Measurements from ENCODE around the gene ZBTB46. TPM values are rescaled to one million over a fixed set of nuclear protein-coding genes. Genes with fewer than 3 reads are reported as not detected.
A peak's percentile ranks its signal among the peaks of the same experiment; 100 is the strongest.

The ZBTB46 gene
- total RNA-seq, 1 experiment from 2014 or later, result 18.9 TPM

DNA sequence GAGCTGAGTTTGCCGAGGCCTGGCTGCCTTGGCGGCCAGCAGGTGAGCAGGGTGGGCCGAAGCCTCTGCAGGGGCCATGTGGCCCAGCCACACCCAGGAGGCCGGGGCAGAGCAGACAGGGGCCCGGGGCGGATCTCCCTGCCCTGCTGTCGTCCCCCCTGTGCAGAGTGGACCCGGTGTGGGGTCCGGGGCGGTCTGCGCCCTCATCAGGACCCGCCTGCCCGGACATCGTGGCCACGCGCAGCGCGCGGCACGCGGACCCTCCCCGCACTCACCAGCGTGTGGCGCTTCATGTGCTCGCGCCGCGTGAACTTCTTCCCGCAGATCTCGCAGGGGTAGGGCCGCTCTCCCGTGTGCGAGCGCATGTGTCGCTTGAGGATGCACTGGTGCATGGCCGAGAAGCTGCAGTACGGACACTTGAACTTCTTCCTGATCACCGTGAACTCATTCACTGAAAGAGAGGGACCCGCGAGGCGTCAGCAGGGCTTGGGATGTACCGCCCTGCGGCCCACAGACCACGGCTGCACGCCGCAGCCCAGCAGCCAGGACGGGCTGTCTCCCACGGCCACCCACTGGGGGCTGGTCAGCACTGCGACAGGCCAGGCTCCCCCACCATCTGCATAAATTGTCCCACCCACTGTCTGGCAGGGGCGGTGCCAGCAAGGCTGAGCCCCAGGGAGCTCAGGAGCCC is 78.5 kb downstream of the ZBTB46 start:
- Mint-ChIP-seq H3K27ac (no peak overlapping the region), H3K4me1 (peaks cover 10% of the 10 kb centered on the region), H3K27me3 (ENCODE audit: low read depth) (no peaks in the 10 kb centered on the region), H3K9me3 (no peaks in the 10 kb centered on the region), H3K36me3 (no peaks in the 10 kb centered on the region), H3K4me3 (no peak overlapping the region)
- ChIA-PET POLR2A (no interaction called here), CTCF (interaction anchor here (0.9 to 4.3 kb wide), 4 partner anchors 12 to 228 kb away, joined by 3 to 29 read pairs (median 3); no protein-coding TSS in a partner anchor)
- ATAC-seq, result peak; percentile 13; the same call in 1 of the 2 replicates
- peak; percentile 39 for DNase-seq (ENCODE audit: low spot score)
- no peak for TF ChIP-seq AFF4 (CRISPR knock-in tag; IDR thresholded peaks at IDR 0.05; ENCODE audit: borderline replicate concordance)
- TF ChIP-seq, protein P1, sequence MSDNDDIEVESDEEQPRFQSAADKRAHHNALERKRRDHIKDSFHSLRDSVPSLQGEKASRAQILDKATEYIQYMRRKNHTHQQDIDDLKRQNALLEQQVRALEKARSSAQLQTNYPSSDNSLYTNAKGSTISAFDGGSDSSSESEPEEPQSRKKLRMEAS (CRISPR knock-in tag; IDR thresholded peaks at IDR 0.05), result peak; percentile 50; the same call in 1 of the 2 replicates
- 0 out of 2 replicates have a peak, but pooled peaks have one; percentile 40 for TF ChIP-seq FOXP1 (CRISPR knock-in tag; IDR thresholded peaks at IDR 0.05; ENCODE audit: borderline replicate concordance)
- no peak for TF ChIP-seq NFATC4 (CRISPR knock-in tag; IDR thresholded peaks at IDR 0.05)

DNA sequence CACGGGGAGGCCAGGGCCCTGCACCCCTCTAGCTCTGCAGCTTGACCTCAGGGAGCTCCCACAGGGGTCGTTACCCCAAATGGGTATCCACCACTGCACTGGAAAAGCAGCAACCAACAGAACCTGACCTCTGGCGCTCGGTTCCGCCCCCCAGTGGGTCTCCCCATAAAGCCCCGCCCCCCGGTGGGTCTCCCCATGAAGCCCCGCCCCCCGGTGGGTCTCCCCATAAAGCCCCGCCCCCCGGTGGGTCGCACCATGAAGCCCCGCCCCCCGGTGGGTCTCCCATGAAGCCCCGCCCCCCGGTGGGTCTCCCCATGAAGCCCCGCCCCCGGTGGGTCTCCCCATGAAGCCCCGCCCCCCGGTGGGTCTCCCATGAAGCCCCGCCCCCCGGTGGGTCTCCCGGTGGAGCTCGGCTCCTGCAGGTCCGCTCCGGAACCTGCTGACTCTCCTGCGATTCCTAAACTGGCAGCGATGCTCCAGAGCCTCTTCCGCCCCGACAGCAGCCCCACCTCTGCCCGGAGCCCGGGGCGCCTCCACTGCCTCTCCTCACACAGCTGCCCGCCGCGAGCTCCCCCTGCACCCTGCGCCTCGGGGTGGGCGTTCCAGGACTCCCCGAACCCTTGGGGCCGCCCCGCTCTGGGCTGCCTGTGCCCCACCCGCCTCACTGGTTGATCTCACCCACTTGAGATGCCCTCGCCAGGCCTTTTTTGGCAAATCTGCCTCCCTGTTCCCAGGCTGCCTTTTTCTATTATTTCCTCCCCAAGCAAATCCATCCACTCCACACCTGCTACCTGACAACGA is 79.4 kb downstream of the ZBTB46 start:
- TF ChIP-seq ZNF423 (CRISPR knock-in tag; IDR thresholded peaks at IDR 0.05) (no peak), ZNF263 (CRISPR knock-in tag; IDR thresholded peaks at IDR 0.05; ENCODE audit: low read depth) (no peak), ZBTB21 (CRISPR knock-in tag; IDR thresholded peaks at IDR 0.05; ENCODE audit: borderline replicate concordance) (no peak), AFF4 (CRISPR knock-in tag; IDR thresholded peaks at IDR 0.05; ENCODE audit: borderline replicate concordance) (no peak), MYBL2 (CRISPR knock-in tag; IDR thresholded peaks at IDR 0.05) (no peak), OVOL2 (CRISPR knock-in tag; IDR thresholded peaks at IDR 0.05; ENCODE audit: borderline replicate concordance) (no peak), ZSCAN18 (CRISPR knock-in tag; IDR thresholded peaks at IDR 0.05) (no peak), MXD4 (CRISPR knock-in tag; IDR thresholded peaks at IDR 0.05; ENCODE audit: borderline replicate concordance) (no peak)
- TF ChIP-seq, protein P2, sequence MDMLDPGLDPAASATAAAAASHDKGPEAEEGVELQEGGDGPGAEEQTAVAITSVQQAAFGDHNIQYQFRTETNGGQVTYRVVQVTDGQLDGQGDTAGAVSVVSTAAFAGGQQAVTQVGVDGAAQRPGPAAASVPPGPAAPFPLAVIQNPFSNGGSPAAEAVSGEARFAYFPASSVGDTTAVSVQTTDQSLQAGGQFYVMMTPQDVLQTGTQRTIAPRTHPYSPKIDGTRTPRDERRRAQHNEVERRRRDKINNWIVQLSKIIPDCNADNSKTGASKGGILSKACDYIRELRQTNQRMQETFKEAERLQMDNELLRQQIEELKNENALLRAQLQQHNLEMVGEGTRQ (CRISPR knock-in tag; IDR thresholded peaks at IDR 0.05), result no peak
- ATAC-seq, result no peak; the same call in 1 of the 2 replicates
- no peaks in the 10 kb centered on the region for H3K9me3 Mint-ChIP-seq

More for the DNA sequence above, 79.4 kb downstream of the ZBTB46 start:
- H3K4me1 Mint-ChIP-seq, result peaks cover 10% of the 10 kb centered on the region
- ChIA-PET POLR2A (no interaction called here), CTCF (interaction anchor here (0.6 to 4.3 kb wide), 7 partner anchors 10 to 369 kb away, joined by 3 to 29 read pairs (median 4); no protein-coding TSS in a partner anchor)
- no peaks in the 10 kb centered on the region for H3K27me3 Mint-ChIP-seq (ENCODE audit: low read depth)
- no peak overlapping the region for H3K4me3 Mint-ChIP-seq
- no peaks in the 10 kb centered on the region for H3K36me3 Mint-ChIP-seq
- peak; percentile 57 for DNase-seq (ENCODE audit: low spot score)
- H3K27ac Mint-ChIP-seq, result peak overlapping the region; percentile 79
